GM12891 (cell line): Measurements from ENCODE around the gene CLIC1.

Experiments
- POLR2A ChIP-seq: IDR thresholded peaks from 2 replicates; pipeline ENCODE4 v1.6.1; 2011; ENCODE audit warnings: low read depth, low read length, control low read depth
- POLR2AphosphoS5 ChIP-seq: IDR thresholded peaks from 2 replicates; pipeline ENCODE4 v1.6.1; 2011; ENCODE audit warnings: low read depth, low read length, control low read depth
- TAF1 ChIP-seq: IDR thresholded peaks from 2 replicates; pipeline ENCODE4 v1.6.1; 2011; ENCODE audit warnings: low read depth, low read length, control low read depth

- TF ChIP-seq POLR2AphosphoS5 (no peak), POLR2A (no peak), TAF1 (no peak)
These were observed 28.6 kb downstream of the CLIC1 start for GRCh38 chr6:31707701-31708100.
